HG02885 (cell line): Measurements from ENCODE around the gene POR.
"Not testable (repeated sequence)": the region's sequence is repeated elsewhere in the genome, so short reads cannot be mapped to it uniquely, and the experiment has no call there.

Experiments used
- ATAC-seq: cut with Tn5 transposase; IDR thresholded peaks from one replicate; pipeline ENCODE4 v1.9.1; 2021; ENCODE audit warnings: mild to moderate bottlenecking; ENCODE audit not compliant: unreplicated experiment, poor library complexity

The POR gene

DNA sequence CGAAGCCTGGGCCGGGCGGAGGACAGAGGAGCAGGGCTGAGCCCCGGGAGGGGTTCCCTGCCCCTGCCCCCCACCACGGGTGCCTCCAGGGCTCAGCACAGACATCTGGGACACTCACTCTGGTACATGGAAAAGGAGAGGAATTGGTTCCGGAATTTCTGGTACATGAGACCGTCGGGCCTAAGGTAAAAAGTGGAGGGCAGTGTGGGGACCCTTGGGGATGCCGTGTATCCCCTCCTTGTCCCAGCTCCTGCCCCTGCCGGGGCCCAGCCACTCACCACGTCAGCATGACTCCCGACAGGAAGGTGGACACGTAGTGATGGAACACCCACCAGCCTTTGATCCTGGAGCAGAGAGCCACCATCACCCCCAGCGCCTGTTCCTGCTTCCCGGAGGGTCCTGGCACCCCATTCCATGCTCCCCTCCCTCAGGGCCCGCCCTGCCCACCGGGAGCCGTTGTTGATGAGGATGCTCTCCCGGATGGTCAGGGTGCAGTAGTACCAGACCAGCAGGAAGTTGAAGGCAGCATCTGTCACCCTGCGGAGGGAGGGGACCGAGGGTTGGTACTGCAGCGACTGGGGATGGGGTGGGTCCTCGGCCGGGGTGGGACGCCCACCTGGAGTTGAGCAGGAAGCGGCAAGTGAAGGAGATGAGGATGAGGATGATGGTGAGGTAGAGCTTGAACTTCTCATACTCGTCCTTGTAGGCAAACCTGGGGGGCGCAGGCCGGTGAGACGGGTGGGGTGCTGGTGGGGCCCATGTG is 73.0 kb downstream of the POR start:
- no peak for ATAC-seq

DNA sequence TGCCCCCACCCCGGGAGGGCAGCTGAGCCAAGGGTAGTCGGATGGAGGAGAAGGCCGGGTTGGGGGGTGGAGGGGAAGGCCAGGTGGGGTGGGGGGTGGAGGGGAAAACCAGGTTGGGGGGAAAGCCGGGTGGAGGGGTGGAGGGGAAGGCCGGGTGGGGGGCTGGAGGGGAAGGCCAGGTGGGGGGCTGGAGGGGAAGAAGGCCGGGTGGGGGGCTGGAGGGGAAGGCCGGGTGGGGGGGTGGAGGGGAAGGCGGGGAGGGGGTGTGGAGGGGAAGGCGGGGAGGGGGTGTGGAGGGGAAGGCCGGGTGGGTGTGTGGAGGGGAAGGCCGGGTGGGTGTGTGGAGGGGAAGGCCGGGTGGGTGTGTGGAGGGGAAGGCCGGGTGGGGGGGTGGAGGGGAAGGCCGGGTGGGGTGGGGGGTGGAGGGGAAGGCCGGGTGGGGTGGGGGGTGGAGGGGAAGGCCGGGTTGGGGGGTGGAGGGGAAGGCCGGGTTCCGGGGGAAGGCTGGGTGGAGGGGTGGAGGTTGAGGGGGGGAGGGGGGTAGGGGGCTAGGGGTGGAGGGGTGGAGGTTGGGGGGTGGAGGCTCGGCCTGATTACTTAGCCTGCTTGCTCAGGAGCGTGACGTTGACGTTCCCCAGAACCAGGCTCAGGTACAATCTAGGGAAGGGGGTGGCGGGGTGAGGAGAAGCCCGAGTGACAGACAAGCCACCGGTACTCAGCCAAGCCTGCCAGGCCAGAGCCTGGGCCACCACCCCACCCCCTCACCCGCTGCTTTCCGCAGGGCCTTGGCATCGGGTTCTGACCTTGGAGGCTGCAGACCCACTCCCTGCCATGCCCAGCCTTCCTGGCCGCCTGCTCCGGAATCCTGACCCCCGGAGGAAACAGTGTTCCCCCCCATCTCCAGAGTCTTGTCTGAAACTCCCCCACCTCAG is 73.9 kb downstream of the POR start:
- no peak for ATAC-seq

DNA sequence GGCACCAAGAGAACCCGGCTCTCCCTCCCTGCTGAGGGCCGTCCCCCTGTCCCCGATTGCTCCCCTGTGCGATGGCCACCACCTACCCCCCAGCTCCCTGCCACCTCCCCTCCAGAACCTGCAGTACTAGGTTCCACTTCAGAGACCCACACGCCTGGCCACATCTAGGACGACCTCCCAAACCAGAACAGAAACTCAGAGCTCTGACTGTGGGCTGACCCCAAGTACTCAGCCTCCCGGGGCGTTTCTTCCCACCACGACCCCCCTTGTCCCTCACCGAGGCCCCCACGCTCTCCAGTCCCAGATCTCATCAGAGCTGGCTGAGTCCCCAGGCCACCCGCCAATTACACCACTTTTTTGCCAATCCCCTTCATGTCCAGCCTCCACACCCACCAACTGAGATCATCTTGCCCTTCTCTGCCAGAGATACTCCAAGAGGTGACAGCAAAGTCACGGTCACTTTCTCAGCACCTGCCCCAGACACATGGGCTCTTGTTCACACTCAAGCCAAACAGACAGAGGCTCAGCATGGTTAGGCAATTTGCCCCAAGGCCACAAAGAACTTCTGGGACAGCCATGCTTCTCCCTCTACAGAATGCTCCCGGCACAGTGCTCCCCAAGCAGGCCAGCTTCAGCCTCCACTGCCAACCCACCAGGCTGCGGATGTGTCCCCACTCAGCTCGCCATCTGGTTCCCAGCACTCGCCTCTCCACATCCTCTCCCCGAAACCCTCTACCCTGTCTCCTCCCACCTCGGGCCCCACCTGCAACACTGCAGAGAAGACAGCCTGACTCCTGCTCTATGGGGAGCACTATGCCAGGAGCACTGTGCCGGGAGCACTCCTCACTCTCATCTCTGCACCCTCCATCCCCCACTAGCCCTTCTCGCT is 74.8 kb downstream of the POR start:
- no peak for ATAC-seq

DNA sequence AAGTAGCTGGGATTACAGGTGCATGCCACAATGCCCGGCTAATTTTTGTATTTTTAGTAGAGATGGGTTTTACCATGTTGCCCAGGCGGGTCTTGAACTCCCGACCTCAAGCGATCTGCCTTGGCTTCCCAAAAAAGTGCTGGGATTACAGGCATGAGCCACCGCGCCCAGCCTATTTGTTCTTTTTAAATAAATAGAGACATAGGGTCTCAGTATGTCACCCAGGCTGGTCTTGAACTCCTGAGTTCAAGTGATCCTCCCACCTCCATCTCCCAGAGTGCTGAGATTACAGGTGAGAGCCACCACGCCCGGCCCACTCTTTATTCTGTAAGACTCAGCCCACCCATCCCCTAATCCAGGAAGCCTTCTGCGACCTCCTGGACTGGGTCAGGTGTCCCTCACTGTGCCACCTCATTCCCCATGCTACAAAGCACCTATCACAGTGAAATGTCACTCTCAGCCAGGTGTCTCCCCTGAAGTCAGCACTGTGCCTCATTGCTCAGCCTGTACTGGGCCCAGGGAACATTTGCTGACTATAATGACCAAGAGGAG is 76.7 kb downstream of the POR start:
- ATAC-seq, result no peak

DNA sequence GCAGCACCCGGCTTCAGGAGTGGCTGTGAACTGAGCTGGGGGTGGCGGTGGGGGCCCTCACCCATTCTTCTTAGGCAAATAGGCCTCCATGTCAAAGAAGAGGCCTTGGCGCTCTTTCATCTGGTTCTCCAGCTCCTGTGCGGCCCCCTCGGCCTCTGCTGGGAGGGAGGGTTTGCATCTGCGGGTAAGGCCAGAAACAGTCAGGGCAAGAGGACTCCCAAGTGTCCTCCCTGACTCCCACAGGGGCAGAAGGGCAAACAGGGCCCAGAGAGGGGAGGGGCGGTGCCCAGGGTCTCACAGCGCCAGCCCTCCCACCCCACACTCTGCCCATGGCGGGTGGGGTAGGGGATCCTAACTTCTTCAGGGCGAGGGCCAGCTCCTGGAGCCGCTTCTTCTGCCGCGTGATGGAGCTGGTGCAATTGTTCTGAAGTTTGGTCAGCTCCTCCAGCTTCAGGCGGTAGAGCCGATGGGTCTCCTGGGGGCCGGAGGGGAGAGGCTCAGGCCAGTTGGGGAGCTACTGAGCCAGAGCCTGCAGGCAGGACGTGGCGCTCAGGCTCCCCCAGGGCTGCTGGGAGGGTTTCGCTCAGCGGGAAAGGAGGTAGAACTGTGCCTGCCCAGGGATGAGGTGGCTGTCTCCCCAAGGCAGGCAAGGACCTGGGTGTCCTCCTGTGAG is 77.3 kb downstream of the POR start:
- ATAC-seq, result no peak

DNA sequence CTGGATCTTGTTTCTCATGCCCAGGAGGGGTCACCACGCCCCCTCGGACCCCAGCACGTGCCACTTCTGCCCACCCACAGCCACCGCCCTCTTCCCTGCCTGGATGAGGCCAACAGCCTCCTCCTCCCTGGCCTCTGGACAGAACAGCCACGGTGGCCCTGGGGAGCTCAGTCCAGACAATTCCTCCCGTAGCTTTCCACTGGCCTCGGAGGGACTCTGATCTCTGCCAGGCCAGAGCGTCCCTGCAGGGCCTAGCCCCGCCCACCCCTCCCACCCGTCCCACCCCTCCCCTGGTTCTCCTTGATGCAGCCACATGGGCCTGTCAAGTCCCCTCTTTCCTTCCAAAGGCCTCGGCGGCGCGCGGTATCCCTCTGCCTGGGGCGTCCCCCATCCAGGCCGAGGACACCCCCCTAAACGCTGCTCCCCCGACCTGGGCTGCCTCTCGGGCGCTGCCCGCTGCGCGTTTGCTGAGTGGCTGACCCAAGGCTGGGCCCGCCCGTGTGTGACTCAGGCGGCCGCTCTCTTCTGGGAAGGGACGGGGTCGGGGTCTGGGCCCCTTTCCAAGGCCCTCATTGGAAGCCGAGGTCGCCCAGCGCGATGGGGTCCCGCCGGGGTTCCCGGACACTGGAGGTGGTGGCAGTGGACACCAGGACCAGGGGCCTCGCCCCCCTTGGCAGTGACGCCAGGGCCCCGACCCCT is 78.9 kb downstream of the POR start:
- peak; percentile 12 for ATAC-seq

DNA sequence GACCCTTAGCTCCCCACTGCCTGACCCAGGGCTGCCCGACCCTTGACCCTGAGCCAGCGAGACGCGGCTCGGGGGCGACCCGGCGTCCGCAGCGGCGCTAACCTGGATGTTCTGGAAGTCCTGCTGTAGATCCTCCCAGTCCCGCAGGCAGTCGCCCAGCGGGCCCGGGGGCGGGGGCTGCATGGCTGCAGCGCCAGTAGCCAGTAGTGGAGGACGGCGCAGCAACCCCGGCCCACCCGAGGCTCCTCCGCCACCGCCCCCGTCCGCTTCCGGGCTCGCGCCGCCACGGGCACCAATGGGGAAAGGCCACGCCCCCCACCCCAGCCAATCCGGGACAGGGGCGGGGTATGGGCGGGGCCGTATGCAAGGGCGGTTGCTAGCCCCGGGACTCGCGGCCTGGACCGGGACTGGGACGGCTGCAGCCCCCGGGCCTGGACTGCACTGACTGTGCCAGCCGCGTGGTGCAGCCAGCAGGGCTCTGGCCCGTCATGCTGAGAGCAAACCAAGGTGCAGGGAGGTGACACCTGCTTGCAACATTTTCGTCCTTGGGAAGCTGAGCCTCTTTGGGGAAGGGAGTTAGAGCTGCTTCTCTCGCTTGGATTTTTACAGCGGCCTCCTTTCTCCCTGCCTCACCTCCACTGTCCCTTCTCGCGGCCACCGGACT is 79.6 kb downstream of the POR start, which contains the start of gene TMEM120A:
TMEM120A (minus strand) TSS at position 208 of the 664 bp plus-strand sequence; CDS start at position 183, 25 bp downstream.
- peak; percentile 96 for ATAC-seq

DNA sequence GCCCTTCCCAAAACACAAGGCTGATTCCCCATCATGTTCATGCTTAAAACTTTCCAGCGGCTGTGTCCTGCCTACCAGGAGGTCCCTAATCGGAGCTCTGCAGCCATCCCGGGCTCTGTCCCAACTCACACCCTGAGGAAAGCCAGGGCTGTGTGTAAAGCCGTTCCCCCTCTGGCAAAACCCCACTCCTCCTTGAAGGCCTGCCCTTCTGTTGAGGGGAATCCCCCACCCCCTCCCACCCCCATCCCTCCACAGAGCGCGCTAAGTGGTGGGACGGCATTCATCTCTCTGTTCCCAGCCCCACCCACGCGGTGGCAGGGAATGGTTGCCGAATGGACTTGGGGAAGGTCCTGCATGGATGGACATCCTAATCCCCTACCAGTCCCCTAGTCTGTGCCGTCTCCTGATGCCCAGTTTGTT is 80.1 kb downstream of the POR start:
- ATAC-seq, result no peak

DNA sequence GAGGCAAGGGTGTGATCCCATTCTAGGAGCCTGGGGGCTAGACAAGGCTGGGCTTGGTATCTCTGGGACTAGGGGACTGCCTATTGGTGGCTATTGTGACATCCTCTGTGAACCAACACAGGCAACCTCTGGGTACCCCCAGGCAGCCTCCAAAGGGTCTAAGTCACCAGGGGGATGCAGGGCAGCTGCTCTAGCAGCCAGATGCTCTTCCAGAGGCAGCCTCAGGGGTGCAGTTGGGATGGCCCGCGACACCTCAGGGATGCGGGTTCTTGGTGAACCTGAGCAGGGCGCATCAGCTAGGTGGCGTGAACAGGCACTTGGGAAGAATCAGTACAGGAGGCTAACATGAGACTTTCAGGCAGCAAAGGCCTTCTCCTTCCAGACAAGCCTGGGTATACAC is 81.0 kb downstream of the POR start:
- ATAC-seq, result no peak

DNA sequence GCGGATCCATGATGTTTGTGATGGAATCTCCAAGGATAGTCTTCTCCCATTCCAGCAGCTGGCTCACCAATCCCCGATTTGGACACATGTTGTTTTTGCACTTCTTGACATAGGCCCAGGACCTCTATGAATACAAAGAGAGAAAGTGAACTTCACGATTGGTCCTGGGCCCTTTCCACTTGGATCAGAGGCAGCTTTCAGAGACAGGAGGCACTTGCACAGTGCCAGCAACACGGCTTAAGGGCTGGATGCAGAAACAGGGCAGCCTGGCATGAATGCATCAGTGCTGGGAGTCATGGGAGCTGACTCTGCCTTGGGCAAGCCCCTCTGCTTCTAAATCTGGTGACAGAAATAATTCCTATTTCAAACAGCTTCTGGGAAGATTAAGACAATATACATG is 81.5 kb downstream of the POR start:
- ATAC-seq, result no peak

DNA sequence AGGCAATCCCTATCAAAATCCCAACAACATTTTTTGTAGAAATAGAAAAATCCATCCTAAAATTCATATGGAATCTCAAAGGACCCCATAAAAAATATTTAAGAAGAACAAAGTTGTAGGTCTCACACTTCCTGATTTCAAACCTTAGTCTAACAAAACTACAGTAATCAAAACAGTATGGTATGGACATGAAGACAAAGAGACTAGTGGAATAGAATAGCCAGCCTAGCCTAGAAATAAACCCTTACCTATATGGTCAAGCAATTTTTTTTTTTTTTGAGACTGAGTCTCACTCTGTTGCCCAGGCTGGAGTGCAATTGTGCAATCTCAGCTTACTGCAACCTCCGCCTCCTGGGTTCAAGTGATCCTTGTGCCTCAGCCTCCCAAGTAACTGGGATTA is 83.1 kb downstream of the POR start:
- no peak for ATAC-seq

DNA sequence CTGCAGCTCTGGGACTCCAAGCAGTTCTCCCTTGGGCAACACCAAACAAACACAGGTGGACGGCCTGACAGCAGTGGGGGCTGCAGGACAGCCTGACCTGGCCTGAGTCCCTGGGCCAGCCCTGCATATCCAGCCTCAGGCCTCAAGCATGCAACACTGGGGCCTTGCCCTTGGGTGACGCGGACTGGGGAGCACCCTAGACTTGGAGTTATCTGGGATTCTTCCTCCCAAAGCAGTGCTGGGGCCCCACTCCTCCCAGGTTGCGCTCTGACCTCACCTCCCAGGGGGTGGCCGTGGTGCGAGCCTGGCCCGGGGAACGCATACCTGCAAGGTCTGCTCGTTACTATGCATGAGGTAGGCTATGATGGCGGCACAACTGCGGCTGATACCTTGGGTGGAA is 85.6 kb downstream of the POR start:
- no peak for ATAC-seq

DNA sequence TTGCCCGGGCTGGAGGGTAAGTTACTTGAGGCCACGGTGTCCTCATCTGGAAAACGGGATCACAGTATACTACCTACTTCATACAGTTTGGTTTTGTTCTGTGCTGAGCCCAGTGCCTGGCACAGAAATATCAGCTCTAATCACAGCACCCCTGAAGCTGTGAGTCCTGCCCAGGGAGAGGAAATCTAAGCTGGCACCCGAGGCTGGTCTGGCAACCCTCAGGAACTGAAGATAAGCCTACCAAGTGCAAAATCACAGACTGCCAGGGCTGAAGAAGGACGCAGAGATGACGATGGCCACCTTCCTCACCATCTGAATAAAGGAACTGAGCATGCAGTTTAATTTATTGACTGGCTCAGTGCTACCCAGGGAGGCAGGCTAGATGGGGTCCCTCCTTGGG is 87.2 kb downstream of the POR start:
- ATAC-seq, result no peak

DNA sequence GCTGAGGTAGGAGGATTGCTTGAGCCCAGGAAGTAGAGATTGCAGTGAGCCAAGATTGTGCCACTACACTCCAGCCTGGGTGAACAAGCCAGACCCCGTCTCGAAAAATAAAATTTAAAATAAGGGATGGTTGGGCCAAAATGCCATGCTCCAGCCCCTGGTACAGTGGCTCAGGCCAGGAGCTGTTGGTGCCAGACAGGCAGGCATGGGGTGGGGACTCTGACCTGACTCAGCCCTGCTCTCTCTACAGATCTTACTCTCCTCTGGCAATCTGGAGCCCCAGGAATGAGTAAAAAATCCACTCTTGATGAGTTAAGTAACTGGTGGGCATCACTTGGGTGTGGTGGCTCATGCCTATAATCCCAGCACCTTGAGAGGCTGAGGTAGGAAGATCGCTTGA is 87.9 kb downstream of the POR start:
- no peak for ATAC-seq

DNA sequence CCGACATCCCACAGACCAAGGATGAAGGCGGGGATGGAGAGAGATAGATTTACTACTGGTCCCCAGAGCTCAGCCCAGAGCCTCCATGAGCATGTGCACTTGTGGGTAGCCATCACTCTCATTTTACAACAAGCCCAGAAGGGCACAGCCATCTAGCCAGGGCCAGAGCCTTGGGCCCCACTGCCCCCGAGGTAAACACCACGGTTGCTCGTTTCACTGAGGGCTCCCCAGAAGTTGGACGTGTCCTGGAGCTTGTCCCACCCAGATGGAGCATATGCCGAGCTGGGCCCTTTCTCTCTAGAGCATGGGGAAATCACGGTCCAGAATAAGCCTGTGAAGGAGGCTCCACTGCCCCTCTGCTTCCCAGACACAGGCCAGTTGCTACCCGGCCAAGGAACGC is 88.4 kb downstream of the POR start:
- no peak for ATAC-seq

DNA sequence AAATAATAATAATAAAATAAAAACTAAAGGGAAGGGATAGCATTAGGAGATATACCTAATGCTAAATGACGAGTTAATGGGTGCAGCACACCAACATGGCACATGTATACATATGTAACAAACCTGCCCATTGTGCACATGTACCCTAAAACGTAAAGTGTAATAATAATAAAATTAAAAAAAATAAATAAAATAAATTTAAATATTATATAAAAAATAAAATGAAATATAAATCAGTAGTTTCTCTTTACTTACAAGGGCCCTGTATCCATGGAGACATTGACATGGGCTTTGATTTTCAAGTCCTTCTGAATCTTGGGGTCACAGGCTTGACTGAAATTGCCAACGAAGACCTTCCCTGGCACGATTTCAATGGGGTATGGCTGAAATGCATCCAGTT is 90.0 kb downstream of the POR start:
- not testable (repeated sequence) for ATAC-seq

DNA sequence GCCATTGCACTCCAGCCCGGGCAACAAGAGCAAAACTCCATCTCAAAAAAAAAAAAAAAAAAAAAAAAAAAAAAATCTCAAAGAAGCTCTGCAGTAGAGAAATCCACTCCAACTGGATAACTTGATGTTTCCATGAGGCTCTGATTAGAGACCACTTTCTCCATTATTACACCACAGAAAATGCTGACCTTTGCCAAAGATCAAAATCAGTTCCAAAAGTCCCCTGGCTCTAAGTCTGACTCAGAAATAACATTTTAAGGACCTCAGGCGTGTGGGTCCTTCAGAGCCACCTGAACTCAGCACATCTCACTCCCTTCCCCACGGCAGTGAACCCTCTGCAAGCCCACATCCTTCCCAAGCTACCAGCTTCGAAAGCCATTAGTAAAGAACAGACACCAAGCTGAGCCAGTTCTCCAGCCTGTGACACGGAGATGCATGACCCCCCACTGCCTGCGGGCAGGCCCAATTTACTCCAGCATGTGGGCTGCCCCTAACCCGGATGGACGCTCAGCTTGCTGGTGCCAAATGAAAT is 93.3 kb downstream of the POR start:
- no peak for ATAC-seq
